OCI-LY1 (cell line): Measurements from ENCODE around the gene SLC2A1.

Source experiments
- H2AFZ ChIP-seq: fragments of 200-600 bp; sonication (generic), shearing (Covaris generic); 2 replicates; pipeline ENCODE4 v1.6.0; 2014; ENCODE audit warnings: antibody characterized with exemption, mild to moderate bottlenecking, low read length
- H3F3A ChIP-seq: fragments of 200-600 bp; sonication (generic), shearing (Covaris generic); 2 replicates; pipeline ENCODE4 v1.6.0; 2014; ENCODE audit warnings: mild to moderate bottlenecking, antibody characterized with exemption, low read length, moderate library complexity; ENCODE audit not compliant: insufficient read depth
- H3K27ac ChIP-seq: fragments of 200-600 bp; sonication (generic); 2 replicates; pipeline ENCODE4 v1.5.1; 2014; ENCODE audit warnings: low read length, mixed run types, mild to moderate bottlenecking, low read depth; ENCODE audit not compliant: poor library complexity, severe bottlenecking
- H3K27me3 ChIP-seq: fragments of 200-600 bp; sonication (generic); 2 replicates; pipeline ENCODE4 v1.6.0; 2014; ENCODE audit warnings: antibody characterized with exemption, mild to moderate bottlenecking, low read length, moderate library complexity; ENCODE audit not compliant: insufficient read depth
- H3K36me3 ChIP-seq: fragments of 200-600 bp; sonication (generic); 2 replicates; pipeline ENCODE4 v1.6.1; 2014; ENCODE audit warnings: mild to moderate bottlenecking, antibody characterized with exemption, low read length, moderate library complexity, mixed read lengths; ENCODE audit not compliant: insufficient read depth
- H3K4me1 ChIP-seq: fragments of 200-600 bp; sonication (generic); 2 replicates; pipeline ENCODE4 v1.5.1; 2014; ENCODE audit warnings: mild to moderate bottlenecking, low read length, moderate library complexity; ENCODE audit not compliant: insufficient read depth, severe bottlenecking
- H3K4me2 ChIP-seq: fragments of 200-600 bp; sonication (generic), shearing (Covaris generic); 2 replicates; pipeline ENCODE4 v1.6.1; 2014; ENCODE audit warnings: low read length
- H3K4me3 ChIP-seq: fragments of 200-600 bp; sonication (generic); 2 replicates; pipeline ENCODE4 v1.5.1; 2014; ENCODE audit warnings: low read length, low read depth, mild to moderate bottlenecking, mixed read lengths; ENCODE audit not compliant: poor library complexity, severe bottlenecking
- H3K79me2 ChIP-seq: fragments of 200-600 bp; shearing (Covaris generic); 2 replicates; pipeline ENCODE4 v1.6.1; 2016; ENCODE audit warnings: mixed run types, low read length, mixed read lengths; ENCODE audit not compliant: insufficient read depth
- H3K9ac ChIP-seq: fragments of 200-600 bp; sonication (generic), shearing (Covaris generic); 2 replicates; pipeline ENCODE4 v1.6.1; 2014; ENCODE audit warnings: mild to moderate bottlenecking, low read length, mixed read lengths
- H3K9me2 ChIP-seq: fragments of 200-600 bp; sonication (generic), shearing (Covaris generic); 2 replicates; pipeline ENCODE4 v1.6.1; 2014; ENCODE audit warnings: low read depth, mild to moderate bottlenecking, low read length, mixed read lengths
- H3K9me3 ChIP-seq: fragments of 200-600 bp; shearing (Covaris generic); 2 replicates; pipeline ENCODE4 v1.6.1; 2014; ENCODE audit warnings: low read length, mixed read lengths
- H4K20me1 ChIP-seq: fragments of 200-600 bp; sonication (generic), shearing (Covaris generic); 2 replicates; pipeline ENCODE4 v1.6.0; 2016; ENCODE audit warnings: mild to moderate bottlenecking, low read length; ENCODE audit not compliant: insufficient read depth
- CTCF ChIP-seq: fragments of 200-600 bp; sonication (generic), shearing (Covaris generic); IDR thresholded peaks from 2 replicates; pipeline ENCODE4 v1.5.1; 2017; ENCODE audit warnings: mild to moderate bottlenecking, antibody characterized with exemption, low read length, moderate library complexity, mixed read lengths
- EZH2 ChIP-seq: fragments of 200-600 bp; sonication (generic), shearing (Covaris generic); IDR thresholded peaks from 2 replicates; pipeline ENCODE4 v1.8.0; 2017; ENCODE audit warnings: borderline replicate concordance, mixed run types, mild to moderate bottlenecking, antibody characterized with exemption, low read length, moderate library complexity, mixed read lengths

Gene SLC2A1

GRCh38 chr1:42913426-42914091, 45.1 kb downstream of the SLC2A1 start:
- Histone ChIP-seq H3K36me3 (no peaks in the 10 kb centered on the region), H3K79me2 (no peaks in the 10 kb centered on the region), H3K4me3 (no peak overlapping the region), H3K27me3 (no peaks in the 10 kb centered on the region; the same call in 1 of the 2 replicates), H3K9me3 (peaks cover 16% of the 10 kb centered on the region; the same call in 1 of the 2 replicates), H2AFZ (no peak overlapping the region), H3F3A (no peaks in the 10 kb centered on the region), H3K4me1 (no peaks in the 10 kb centered on the region), H3K9me2 (no peaks in the 10 kb centered on the region), H3K27ac (no peak overlapping the region), H3K9ac (no peak overlapping the region), H3K4me2 (no peak overlapping the region), H4K20me1 (no peaks in the 10 kb centered on the region)
- TF ChIP-seq EZH2 (no peak), CTCF (peak; percentile 63)

- Histone ChIP-seq H3K9me2 (no peaks in the 10 kb centered on the region), H3K27ac (no peak overlapping the region), H3K36me3 (no peaks in the 10 kb centered on the region), H3K9ac (no peak overlapping the region), H3K27me3 (peaks cover 5% of the 10 kb centered on the region; the same call in 1 of the 2 replicates), H3K4me3 (no peak overlapping the region), H3F3A (no peaks in the 10 kb centered on the region), H3K79me2 (no peaks in the 10 kb centered on the region), H3K9me3 (peaks cover 15% of the 10 kb centered on the region; the same call in 1 of the 2 replicates), H3K4me1 (no peaks in the 10 kb centered on the region), H4K20me1 (no peaks in the 10 kb centered on the region), H3K4me2 (no peak overlapping the region), H2AFZ (no peak overlapping the region)
- TF ChIP-seq CTCF (no peak), EZH2 (no peak)
Observed at GRCh38 chr1:42910985-42911384, 47.7 kb downstream of the SLC2A1 start.

GRCh38 chr1:42908046-42908445, 50.6 kb downstream of the SLC2A1 start:
- no peaks in the 10 kb centered on the region for H3K9me2 ChIP-seq
- H3K4me2 ChIP-seq, result no peak overlapping the region
- H3K4me3 ChIP-seq, result no peak overlapping the region
- no peak for TF ChIP-seq EZH2
- no peak for TF ChIP-seq CTCF
- H3K9me3 ChIP-seq, result no peaks in the 10 kb centered on the region
- H3F3A ChIP-seq, result no peaks in the 10 kb centered on the region
- H3K4me1 ChIP-seq, result no peaks in the 10 kb centered on the region
- no peaks in the 10 kb centered on the region for H3K36me3 ChIP-seq
- H4K20me1 ChIP-seq, result no peaks in the 10 kb centered on the region
- H3K79me2 ChIP-seq, result no peaks in the 10 kb centered on the region
- H2AFZ ChIP-seq, result no peak overlapping the region
- no peak overlapping the region for H3K27ac ChIP-seq
- peaks cover 5% of the 10 kb centered on the region; the same call in 1 of the 2 replicates for H3K27me3 ChIP-seq
- H3K9ac ChIP-seq, result no peak overlapping the region
